HG03442 (cell line): ENCODE results near the gene MGLL.
"Not testable (repeated sequence)": the region's sequence is repeated elsewhere in the genome, so short reads cannot be mapped to it uniquely, and the experiment has no call there.

Experiments
- ATAC-seq: cut with Tn5 transposase; IDR thresholded peaks from one replicate; pipeline ENCODE4 v1.9.1; 2021; ENCODE audit warnings: mild to moderate bottlenecking, moderate library complexity; ENCODE audit not compliant: unreplicated experiment

Gene MGLL

DNA sequence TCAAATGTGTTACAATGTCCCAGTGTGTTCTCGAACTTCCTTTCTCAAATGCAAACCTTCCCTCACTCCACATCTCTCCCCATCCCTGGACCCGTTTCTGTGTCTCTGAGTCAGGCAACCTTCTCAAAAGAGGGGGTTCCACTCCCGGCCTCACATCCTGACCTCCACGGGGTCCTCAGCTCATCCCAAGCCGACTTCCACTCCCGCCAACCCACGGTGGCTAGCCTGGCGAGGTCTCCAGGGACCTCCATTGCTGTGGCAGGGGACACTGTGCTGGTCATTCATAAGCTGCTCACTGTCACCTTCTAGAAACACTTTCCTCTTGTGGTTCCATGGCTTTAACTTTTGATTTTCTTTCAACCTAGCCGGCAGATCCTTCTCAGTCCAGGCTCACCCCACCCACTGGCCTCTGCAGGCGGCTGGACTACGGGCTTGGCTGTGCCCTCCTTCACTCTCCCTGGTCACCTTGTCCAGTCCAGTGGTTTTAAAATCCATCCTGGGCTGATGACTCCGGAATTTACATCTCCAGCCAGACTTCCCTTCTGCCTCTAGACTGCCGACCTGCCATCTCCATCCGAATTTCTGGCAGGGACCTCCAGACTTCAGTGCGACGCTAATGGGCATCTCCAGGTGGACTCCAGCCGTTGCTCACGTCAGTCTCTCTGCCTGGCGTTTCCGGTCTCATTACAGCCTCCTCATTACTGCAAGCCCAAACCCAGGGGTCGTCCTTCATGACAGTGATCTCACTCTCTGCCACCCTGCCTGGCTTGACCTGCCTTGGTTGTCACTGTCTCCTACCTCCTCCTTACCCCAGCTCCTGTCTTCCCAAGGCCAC, 129.6 kb downstream of the MGLL start:
- no peak for ATAC-seq

- no peak for ATAC-seq
Measured at GRCh38 chr3:127691974-127692373, 130.3 kb downstream of the MGLL start.

- no peak for ATAC-seq
Measured at GRCh38 chr3:127691489-127691888, 130.8 kb downstream of the MGLL start.

DNA sequence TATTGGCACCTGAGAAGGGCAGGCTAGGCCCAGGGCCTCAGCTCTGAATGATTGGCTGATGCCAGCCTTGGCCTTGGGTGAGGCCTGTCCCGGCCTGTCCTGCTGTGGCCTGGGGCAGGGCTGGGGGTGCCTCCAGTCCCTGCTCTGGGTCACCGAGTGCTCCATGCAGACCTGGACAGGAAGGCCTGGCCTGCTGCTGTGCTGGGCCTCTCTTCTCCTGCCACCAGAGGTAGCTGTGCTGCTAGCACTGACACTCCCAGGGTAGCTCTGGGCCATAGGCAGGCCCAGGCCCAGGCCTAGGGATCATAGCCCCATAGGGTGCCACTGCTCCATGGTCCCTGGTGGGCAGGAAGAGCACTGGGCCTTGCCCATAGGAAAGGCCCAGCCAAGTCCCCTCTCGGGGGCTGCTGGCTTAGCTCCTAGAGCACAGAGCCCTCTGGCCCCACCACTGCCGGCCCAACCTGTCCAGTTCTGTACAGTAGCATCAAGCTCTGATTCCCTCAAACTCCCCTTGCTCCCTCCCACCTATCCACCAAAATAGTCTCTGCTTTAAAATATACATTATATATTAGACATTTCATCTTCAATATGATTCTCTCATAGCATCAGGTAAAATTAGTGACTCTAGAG, 131.4 kb downstream of the MGLL start:
- ATAC-seq: no peak

DNA sequence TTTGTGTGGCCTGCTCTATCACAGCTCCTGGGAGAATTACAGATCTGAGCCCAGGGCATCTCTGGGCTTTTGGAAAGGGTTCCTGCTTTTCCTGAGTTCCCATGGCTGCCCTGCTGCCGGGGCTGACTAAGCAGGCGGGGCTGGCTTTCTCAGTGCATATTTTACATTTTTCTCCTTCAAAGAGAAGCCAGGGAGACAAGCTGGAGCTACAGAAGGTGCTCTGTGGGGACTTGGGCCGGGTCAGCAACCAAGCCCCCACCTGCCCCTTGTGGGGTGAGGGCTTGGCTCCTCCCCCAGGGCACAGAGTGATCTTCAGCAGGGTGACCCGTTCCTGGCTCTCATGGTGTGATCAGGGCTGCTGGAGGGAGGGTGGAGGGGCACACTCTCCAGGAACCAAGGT, 132.2 kb downstream of the MGLL start:
- no peak for ATAC-seq

DNA sequence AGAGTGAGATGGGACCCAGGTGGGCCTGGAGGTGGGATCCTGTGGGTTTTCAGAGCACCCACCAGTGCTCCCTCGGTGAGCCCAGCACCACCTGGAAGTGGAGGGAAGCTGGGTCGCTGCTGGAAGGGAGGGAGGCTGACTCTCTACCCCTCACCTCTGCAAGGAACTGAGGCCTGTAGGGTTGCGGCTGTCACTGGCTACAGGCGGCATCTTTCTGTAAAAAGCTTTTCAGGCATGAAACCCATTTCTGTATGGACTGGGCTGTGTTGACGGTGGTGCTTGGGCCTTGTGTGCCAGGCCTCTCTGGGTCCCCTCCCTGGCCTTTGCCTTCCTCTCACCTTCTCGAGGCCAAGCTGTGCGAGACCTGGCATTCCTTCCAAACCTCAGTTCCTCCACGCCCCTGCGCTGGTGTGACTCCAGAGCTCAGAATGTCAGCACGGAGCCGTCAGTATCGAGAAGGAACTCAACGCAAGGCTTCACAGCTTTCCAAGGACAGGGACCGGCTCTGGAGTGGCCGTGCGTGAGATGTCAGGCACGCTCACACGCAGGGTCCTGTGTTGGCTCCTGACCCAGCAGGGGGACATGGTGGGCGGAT, 133.0 kb downstream of the MGLL start:
- no peak for ATAC-seq

DNA sequence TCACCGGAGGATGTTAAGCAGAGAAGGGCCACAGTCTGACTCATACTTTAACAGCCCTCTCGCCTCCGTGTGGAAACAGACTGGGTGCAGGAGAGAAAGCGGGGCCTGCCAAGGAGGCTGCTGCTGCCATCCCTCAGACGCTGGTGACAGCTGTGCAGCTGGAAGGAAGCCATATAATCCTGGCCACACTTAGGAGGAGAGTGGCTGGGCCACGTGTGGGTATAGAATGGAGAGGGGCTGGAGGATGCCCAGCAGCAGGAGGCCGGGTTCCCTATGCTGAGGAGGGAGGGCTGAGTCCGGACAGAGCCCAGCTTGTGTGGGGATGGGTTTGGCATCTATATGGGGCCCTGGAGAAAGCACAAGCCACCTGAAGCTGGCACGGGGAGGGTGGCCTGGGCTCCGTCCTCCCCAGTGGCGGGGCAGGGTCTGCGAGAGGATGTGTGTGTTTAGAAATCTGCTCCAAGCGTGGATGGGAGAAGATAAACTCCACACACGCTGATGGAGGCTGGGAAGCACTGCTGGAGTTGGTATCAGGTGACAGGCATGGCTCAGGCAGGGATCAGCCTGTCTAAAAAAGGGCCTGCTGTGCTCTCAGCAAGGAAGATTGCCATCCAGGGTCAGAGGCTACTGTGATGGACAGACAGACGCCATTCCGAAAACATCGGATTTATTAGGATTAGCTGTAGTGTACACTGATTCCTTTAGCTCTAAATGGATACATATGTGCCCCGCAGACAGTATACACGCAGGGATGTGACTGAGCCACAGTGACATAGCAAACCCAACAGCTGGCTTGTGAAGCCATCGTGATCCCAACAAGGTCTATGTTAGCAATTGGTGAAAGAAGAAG, 133.7 kb downstream of the MGLL start:
- ATAC-seq: no peak

GRCh38 chr3:127688022-127688415, 134.3 kb downstream of the MGLL start:
- no peak for ATAC-seq

DNA sequence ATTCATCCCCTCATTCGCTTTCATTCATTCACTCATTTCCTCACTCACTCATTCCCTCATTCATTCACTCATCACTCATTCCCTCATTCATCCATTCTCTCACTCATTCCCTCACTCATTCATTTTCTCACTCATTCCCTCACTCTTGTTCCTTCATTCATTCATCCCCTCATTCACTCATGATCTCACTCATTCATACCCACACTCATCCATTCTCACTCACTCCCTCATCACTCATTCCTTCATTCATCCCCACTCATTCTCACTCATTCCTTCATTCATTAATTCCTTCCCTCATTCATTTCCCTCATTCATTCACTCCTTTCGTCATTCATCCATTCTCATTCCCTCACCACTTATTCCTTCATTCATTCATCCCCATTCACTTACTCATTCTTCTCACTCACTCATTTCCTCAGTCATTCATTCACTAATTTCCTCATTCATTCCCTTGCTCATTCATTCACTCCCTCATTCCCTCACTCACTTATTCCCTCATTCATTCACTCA, 135.0 kb downstream of the MGLL start:
- no peak for ATAC-seq

DNA sequence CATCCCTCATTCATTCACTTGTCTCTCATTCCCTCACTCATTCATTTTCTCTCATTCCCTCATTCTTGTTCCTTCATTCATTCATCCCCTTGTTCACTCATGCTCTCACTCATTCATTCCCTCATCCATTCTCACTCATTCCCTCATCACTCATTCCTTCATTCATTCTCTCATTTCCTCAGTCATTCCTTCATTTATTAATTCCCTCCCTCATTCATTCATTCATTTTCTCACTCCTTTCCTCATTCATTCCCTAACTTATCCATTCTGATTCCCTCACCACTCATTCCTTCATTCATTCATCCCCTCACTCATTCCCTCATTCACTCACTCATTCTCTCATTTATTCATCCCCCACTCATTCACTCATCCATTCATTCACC, 135.8 kb downstream of the MGLL start:
- no peak for ATAC-seq

DNA sequence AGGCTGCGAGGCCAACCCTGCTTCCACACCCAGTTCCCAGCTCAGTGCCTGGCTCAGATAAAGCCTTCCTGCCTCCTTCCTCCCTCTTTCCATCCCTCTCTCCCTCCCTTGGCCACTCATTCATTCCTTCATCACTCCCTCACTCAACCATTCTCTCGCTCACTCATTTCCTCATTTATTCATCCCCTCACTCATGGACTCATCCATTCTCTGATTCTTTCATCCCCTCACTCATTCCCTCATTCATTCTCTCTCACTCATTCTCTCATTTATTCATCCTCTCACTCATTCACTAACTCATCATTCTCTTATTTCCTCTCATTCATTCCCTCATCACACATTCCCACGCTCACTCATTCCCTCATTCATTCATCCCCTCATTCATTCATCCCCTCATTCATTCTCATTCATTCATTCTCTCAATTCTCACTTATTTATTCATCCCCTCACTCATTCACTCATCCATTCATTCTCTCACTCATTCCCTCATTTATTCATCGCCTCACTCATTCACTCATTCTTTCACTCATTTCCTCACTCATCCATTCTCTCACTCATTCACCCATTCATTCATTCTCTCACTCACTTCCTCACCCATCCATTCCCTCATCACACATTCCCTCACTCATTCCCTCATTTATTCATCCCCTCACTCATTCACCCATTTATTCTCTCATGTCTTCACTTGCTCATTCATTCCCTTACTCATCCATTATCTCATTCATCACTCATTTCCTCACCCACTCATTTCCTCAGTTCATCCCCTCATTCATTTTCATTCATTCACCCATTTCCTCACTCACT, 136.4 kb downstream of the MGLL start:
- no peak for ATAC-seq

- ATAC-seq: no peak
Measured at GRCh38 chr3:127684871-127685707, 137.2 kb downstream of the MGLL start.

- ATAC-seq: no peak
Measured at GRCh38 chr3:127682561-127682960, 139.8 kb downstream of the MGLL start.

GRCh38 chr3:127682175-127682554, 140.2 kb downstream of the MGLL start:
- not testable (repeated sequence) for ATAC-seq

GRCh38 chr3:127680798-127681221, 141.5 kb downstream of the MGLL start:
- no peak for ATAC-seq

GRCh38 chr3:127680146-127680661, 142.1 kb downstream of the MGLL start:
- no peak for ATAC-seq

DNA sequence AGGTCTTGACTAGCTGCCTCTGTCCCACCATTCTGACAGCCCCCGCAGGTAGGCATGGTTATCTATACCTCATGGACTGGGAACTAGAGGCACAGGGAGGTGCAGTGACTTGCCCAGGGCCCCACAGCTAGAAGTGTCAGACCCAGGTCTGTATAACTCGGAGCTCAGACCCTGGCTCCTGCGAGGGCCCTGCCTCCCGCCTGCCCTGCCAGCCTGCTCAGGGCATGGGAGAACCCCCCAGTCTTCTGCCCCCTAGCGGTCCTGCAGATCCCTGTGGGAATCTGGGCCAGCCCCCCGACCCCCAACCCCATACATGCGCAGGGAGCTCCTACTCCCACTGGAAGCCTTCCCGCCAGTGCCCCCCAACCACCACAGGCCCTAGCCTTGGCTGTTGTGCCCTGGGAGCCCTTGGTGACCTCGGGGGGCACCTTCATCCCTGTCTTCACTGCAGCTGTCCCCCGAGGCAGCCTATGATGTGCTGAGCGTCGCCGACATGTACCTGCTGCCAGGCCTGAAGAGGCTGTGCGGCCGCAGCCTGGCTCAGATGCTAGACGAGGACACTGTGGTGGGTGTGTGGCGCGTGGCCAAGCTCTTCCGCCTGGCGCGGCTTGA, 142.7 kb downstream of the MGLL start:
- no peak for ATAC-seq

GRCh38 chr3:127678611-127679533, 143.4 kb downstream of the MGLL start:
- no peak for ATAC-seq
